Hematopoietic multipotent progenitor cell treated with erythropoietin and hydrocortisone succinate and interleukin-3 and kit ligand, for 17 days (in vitro differentiated cells): ENCODE measurements around the gene WDR45.
"Not testable (repeated sequence)": the region's sequence is repeated elsewhere in the genome, so short reads cannot be mapped to it uniquely, and the experiment has no call there.

Experiments used
- DNase-seq: peaks from one replicate; pipeline ENCODE4 v3.0.0-alpha.2; 2015; ENCODE audit warnings: low spot score

The WDR45 gene

DNA sequence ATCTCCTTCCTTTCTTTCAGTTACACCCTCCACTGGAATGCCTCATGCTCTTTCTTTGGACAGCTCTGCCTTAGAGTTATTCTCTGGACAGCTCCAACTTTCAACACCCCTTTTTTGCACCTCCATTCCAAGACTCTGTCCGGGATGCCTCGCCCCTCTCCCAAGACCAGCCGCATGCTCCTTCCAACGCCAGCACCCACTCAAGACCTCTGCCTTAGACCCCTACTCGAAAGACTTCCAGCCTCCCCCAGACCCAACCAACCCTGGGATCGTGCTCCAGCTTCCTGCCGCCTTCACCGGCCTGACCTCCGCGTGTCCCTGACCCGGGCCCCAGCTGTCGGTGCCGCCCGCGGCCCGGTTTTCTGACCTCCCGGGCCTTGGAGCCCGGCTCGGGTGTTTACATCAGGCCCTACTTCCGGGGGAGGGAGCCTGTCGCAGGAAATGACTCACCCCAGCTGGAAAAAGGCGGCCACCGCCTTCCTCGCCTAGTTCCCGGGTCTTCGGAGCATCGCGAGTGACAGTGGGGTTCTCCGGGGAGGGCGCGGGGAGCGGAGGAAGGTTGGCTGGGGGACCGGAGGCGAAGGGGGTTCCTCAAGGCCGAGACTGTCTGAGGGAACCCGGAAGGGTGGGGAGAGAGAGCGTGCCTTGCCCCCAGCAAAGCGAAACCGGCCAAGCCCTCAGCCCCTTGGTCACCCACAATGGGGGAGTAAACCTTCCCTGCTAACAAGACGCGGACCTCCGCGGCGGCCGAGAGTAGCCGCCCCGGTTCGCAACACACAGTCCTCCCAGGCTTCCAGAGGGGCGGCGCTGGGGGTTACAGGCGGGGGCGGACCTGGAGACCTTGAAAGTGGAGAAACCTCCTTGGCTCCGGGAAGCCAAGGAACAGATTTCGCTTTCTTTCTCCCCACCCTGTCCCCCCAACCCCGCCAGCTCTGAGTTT, at the start of gene WDR45:
Gene WDR45 (minus strand): TSS at position 399 of the 940 bp plus-strand sequence. CDS start 1,792 bp downstream, outside the sequence.
- DNase-seq = peak; percentile 83

DNA sequence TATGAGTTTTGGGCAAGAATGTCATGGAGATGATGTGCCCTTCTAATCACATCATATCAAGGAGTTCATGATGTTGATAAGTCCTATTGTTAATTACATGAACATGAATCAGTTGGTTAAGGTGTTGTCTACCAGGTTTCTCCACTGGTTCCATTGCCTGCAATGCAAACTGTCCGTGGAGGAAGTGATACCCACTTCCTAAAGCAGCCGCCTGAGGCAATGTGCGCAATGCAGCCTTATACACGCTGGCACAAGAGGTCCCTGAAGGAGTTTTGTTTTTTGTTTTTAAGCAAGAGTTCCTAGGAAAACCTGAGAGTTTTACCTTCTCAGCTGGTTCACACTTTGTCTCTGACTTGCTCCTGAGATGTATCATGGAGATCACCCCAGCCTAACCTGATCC, 49.7 kb upstream of the WDR45 start:
- DNase-seq = no peak

GRCh38 chrX:49127742-49128258, 48.1 kb upstream of the WDR45 start:
- DNase-seq = not testable (repeated sequence)

DNA sequence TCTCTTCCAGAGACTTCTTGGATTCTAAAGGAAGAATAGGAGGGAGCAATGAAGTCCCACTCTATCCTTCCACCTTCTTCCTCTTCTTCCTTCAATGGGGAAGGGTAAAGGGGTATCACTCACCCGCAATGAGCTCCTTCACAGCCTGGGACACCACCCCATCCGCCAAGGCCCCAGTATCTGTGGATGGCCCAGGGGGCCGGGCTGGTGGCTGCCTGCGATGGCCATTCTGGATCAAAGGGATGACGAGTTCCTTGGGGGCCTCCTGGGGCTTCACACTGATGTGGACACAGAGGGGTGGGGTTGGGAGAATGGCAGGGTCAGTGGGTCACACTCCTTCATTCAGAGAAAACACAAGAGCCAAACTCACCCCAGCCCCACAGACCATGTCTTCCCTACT, 42.8 kb upstream of the WDR45 start:
- DNase-seq = no peak

GRCh38 chrX:49120091-49120490, 40.4 kb upstream of the WDR45 start:
- peak; percentile 47 for DNase-seq

- peak; percentile 32 for DNase-seq
These were observed 37.9 kb upstream of the WDR45 start for GRCh38 chrX:49117581-49117980.

DNA sequence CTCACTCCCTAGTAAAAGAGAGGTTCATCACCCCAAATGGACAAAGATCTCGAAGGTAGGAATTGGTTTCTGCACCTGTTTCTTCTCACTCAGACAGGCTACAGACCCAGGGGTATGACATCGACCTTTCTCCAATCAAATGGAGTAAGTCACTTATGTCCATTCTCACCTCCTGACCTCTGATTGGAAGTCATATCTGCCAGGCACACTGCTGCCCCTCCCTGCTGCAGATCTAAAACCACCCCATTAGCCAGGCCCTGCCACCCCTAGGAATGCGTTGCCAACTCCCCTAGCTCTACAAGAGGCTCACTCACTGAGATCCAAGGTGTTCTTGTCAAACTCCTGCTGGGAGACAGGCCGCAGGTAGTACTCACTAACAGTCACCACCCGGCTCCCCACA, 37.0 kb upstream of the WDR45 start:
- peak; percentile 51 for DNase-seq

DNA sequence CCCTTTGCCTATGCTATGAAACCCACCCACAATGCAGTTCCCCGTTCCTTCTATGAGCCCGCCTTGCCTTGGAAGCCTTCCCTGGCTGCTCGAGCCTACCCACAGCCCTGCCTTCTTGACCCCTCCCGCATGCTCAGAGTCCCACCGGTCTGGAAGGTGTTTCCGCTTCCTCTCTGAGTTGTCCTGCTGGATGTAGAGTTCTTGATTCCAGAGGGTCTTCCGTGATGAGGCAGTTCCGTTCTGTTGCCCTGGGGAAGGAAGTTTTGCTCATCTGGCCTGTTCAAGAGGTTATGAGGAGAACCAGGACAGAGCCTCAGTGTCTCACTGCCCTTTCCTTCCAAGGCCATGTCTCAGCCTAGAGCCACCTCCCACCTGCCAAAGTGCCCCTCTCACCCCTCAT, 36.4 kb upstream of the WDR45 start:
- no peak for DNase-seq

DNA sequence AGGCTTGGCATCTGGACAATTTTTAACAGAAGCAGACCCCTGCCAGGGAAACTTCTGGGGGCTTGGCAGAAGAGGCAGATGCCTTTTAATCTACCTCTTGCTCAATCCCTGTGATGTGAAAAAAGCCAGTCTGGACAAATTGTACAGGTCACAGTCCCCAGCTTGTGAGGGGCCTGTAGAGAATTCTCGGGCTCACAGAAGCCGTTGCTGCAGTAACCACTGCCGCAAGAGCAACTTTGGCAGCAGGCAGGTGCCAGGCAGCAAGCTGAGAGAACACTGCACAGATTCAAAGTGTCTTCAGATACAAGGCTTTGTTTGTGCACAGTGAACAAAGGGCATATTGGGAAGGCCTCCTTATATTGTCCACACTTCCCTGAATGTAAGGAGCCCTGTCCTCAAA, 32.1 kb upstream of the WDR45 start:
- DNase-seq = no peak

DNA sequence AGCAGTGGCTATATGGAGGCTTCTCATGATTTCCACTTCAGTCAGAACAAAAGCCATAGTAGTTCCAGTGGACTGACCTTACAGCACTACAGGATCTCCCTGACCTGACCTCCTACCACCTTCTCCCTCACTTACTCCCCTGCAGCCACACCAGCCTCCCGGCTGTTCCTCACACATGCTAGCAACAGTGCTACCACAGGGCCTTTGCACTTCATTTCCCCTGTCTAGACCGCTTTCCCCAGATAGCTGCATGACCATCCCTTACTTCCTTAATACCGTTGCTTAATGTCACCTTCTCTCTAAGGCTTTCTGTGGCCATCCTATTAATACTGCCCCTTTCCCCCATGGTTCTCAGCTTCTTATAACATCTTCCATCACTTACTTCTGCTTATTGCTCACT, 30.7 kb upstream of the WDR45 start:
- DNase-seq = no peak

DNA sequence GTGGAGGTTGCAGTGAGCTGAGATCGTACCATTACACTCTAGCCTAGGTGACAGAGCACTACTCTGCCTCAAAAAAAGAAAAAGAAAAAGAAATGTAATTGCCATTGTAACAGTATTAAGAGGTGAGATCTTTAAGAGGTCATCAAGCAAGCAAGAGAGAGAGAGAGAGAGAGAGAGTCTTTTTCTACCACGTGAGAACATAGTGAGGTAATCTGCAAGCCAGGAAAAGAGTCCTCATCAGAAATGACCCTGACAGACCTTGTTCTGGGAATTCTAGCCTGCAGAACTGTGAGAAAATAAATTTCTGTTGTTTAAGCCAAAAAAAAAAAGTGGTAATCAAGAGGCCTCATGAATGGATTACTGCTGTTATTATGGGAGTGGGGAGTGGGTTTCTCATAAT, 29.0 kb upstream of the WDR45 start:
- no peak for DNase-seq

DNA sequence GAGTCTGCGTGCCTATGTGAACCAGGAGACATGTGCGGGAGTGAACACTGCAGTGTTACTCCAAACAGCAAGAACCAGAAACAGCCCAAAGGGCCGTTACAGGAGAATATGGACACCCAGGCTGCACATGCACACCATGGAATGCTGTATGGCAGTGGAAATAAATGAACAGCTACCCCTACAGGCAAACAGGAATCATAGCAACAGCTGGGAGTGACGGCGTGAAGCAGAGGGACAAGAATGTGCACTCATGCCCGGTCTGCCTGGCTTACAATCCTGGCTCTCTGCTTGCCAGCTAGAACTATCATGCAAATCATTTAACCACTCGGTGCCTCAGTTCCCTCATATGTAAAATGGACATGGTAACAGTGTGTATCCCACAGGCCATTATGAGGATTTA, 27.2 kb upstream of the WDR45 start:
- DNase-seq = peak; percentile 48

GRCh38 chrX:49106296-49106695, 26.6 kb upstream of the WDR45 start:
- DNase-seq = no peak

GRCh38 chrX:49103637-49104036, 23.9 kb upstream of the WDR45 start:
- DNase-seq = no peak

DNA sequence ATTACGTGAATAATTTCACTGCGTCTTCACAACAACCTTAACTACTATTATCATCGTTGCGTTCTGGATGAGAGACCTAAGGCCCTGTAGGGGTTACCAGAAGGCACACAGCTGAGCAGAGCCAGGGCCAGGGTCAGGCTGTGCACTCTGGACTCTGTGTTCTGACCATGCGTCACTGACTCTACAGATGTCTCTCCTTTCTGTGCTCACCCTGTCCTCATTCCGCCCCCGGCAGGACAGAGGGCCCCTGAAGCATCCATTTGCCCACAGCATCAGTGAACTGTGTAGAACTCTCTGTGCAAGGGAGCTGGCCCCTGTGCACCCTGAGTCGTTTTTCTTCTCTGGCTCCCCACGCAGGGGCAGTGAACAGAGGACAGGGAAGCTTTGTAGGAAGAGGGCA, 22.5 kb upstream of the WDR45 start:
- no peak for DNase-seq

DNA sequence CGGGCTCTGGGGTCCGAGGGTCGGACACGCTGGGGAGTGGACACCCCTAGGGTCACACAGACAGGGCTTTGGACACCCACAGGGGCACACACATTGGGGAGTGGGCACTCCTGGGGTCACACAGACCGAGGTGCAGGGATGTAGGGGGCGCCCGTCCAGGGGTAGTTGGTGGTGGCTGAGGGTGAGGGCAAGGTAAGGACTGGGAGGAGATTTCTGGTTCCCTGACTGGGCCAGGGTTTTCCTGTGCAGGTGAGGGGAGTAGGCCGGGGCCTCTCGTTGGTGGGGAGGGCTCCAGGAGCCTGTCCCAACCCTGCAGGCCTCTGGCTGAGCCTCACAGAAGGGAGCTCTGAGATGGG, 21.9 kb upstream of the WDR45 start:
- DNase-seq = no peak

DNA sequence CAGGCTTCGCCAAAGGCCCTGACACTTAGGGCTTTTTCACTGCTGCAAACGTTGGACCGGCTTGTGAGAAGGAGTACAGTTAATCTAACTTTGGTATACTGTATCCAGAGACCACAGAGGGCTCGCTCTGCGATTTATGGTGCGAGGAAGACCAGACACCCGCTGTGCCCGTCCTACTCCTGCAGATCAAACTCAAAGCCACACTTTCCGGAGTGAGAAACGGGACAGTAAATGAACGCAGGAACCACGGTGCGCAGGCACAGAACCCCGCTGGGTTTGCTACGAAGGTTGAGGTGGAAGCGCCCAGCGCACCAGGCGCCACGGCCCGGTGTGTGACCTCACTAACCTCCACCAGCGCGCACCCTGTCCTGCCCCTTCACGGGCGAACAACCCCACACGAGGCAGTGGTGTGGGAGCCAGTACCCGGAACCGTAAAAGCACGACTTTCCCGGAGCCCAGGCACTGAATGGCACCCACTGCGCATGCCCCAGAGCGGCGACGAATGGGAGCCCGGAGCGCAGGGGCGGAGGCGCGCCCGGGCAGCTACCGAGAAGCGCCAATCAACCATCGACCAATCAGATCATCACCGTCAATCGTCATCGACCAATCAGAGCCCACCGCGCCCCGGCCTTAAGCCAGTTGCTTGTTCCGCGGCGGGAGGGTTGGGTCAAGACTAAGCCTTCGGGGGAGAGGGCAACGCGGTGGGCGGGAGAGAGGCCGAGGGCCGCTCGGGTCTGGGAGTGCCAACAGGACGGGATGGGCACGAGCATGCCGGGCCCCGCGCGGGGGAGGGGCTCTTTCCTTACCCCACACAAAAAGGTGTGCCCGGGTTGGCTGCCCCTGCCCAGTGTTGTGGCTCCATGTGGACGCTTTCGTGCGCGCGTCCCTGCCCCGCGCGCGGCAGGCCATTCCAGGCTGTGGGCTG, 21.3 kb upstream of the WDR45 start:
- DNase-seq = peak; percentile 93

DNA sequence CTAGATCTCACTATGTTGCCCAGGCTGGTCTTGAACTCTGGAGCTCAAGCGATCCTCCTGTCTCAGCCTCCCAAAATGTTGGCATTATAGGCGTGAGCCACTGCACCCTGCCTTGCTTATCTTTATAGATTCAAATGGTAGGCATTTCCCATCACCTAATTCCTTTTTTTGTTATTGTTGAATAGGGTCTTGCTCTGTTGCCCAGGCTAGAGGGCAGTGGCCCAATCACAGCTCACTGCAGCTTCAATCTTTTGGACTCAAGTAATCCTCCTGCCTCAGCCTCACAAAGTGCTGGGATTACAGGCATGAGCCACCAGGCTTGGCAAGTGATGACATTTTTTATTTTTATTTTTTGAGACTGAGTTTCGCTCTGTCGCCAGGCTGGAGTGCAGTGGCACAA, 16.7 kb upstream of the WDR45 start:
- no peak for DNase-seq

GRCh38 chrX:49089553-49089952, 9.9 kb upstream of the WDR45 start:
- DNase-seq = peak; percentile 39

DNA sequence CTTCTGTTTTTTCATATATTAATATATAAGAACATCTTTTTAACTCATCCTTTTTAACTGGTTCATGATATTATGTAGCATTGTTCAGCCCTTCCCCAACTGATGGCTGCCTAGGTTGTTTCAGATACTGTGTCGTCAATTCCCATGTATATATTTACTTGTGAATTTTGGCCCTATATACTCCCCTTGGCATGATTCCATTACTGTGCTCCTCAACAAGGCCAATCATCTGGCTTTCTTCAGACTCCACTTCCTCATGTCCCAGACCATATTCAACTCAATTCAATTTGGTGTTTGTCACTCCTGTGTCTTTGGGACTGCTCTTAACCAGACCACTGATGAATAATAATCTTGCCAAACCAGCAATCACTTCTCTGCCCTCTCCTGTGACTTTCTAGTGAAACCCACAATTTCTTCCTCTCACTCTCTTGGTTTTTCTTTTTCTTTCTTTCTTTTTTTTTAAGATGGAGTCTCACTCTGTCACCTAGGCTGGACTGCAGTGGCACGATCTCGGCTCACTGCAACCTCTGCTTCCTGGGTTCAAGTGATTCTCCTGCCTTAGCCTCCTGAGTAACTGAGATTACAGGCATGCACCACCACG, 2.7 kb upstream of the WDR45 start:
- DNase-seq = peak; percentile 12

DNA sequence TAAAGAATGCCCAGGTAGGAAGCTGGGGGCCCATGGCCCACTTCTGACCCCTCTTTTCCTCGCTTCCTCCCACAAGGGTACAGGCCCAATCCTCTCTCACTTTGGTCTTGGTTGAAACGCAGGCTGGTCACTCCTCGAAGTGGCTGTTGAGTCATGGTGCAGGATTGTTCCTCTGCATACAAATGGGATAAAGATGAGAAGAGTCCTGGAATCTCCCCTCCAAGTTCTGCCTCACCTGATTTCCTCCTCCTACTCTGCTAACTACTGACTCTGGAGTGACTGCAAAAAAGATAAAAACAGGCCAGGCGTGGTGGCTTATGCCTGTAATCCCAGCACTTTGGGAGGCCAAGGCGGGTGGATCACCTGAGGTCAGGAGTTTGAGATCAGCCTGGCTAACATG, 1.7 kb downstream of the WDR45 start:
- DNase-seq = no peak

- no peak for DNase-seq
These were observed 4.3 kb downstream of the WDR45 start for GRCh38 chrX:49075347-49075746.
